ENCODE data around the gene HAPSTR1. TPM values are rescaled to one million over a fixed set of nuclear protein-coding genes. Genes with fewer than 3 reads are reported as not detected.
"Not testable (repeated sequence)": the region's sequence is repeated elsewhere in the genome, so short reads cannot be mapped to it uniquely, and the experiment has no call there.

HAPSTR1 gene
- total RNA-seq, 1 donor from 2014 or later = 143 TPM

- H3K4me1 Mint-ChIP-seq (ENCODE audit: low read depth, unreplicated experiment) = no peaks in the 10 kb centered on the region
- DNase-seq = no peak
- H3K9me3 Mint-ChIP-seq (ENCODE audit: unreplicated experiment) = no peaks in the 10 kb centered on the region
- no peaks in the 10 kb centered on the region for H3K27me3 Mint-ChIP-seq (ENCODE audit: unreplicated experiment)
- no peaks in the 10 kb centered on the region for H3K36me3 Mint-ChIP-seq (ENCODE audit: unreplicated experiment)
- H3K27ac Mint-ChIP-seq (ENCODE audit: unreplicated experiment) = no peak overlapping the region
- no peak for TF ChIP-seq CTCF (IDR thresholded peaks at IDR 0.05; ENCODE audit: partially characterized antibody, unreplicated experiment)
- H3K4me3 Mint-ChIP-seq (ENCODE audit: unreplicated experiment) = no peak overlapping the region
Measured at GRCh38 chr16:9070254-9070653, 21.2 kb upstream of the HAPSTR1 start.

GRCh38 chr16:9071377-9071776 is 20.1 kb upstream of the HAPSTR1 start:
- H3K4me1 Mint-ChIP-seq (ENCODE audit: low read depth, unreplicated experiment) = no peaks in the 10 kb centered on the region
- H3K9me3 Mint-ChIP-seq (ENCODE audit: unreplicated experiment) = no peaks in the 10 kb centered on the region
- H3K4me3 Mint-ChIP-seq (ENCODE audit: unreplicated experiment) = no peak overlapping the region
- no peaks in the 10 kb centered on the region for H3K27me3 Mint-ChIP-seq (ENCODE audit: unreplicated experiment)
- no peaks in the 10 kb centered on the region for H3K36me3 Mint-ChIP-seq (ENCODE audit: unreplicated experiment)
- no peak for TF ChIP-seq CTCF (IDR thresholded peaks at IDR 0.05; ENCODE audit: partially characterized antibody, unreplicated experiment)
- H3K27ac Mint-ChIP-seq (ENCODE audit: unreplicated experiment) = no peak overlapping the region
- DNase-seq = no peak

GRCh38 chr16:9072806-9073341 is 18.6 kb upstream of the HAPSTR1 start:
- no peak overlapping the region for H3K4me3 Mint-ChIP-seq (ENCODE audit: unreplicated experiment)
- H3K36me3 Mint-ChIP-seq (ENCODE audit: unreplicated experiment) = no peaks in the 10 kb centered on the region
- no peaks in the 10 kb centered on the region for H3K27me3 Mint-ChIP-seq (ENCODE audit: unreplicated experiment)
- H3K4me1 Mint-ChIP-seq (ENCODE audit: low read depth, unreplicated experiment) = no peaks in the 10 kb centered on the region
- H3K27ac Mint-ChIP-seq (ENCODE audit: unreplicated experiment) = no peak overlapping the region
- DNase-seq = no peak
- no peaks in the 10 kb centered on the region for H3K9me3 Mint-ChIP-seq (ENCODE audit: unreplicated experiment)
- no peak for TF ChIP-seq CTCF (IDR thresholded peaks at IDR 0.05; ENCODE audit: partially characterized antibody, unreplicated experiment)

GRCh38 chr16:9075299-9076071 is 16.0 kb upstream of the HAPSTR1 start:
- TF ChIP-seq CTCF (IDR thresholded peaks at IDR 0.05; ENCODE audit: partially characterized antibody, unreplicated experiment) = no peak
- H3K27me3 Mint-ChIP-seq (ENCODE audit: unreplicated experiment) = no peaks in the 10 kb centered on the region
- H3K27ac Mint-ChIP-seq (ENCODE audit: unreplicated experiment) = no peak overlapping the region
- no peak for DNase-seq
- no peaks in the 10 kb centered on the region for H3K4me1 Mint-ChIP-seq (ENCODE audit: low read depth, unreplicated experiment)
- H3K4me3 Mint-ChIP-seq (ENCODE audit: unreplicated experiment) = no peak overlapping the region
- H3K9me3 Mint-ChIP-seq (ENCODE audit: unreplicated experiment) = no peaks in the 10 kb centered on the region
- no peaks in the 10 kb centered on the region for H3K36me3 Mint-ChIP-seq (ENCODE audit: unreplicated experiment)

- TF ChIP-seq CTCF (IDR thresholded peaks at IDR 0.05; ENCODE audit: partially characterized antibody, unreplicated experiment) = no peak
- no peaks in the 10 kb centered on the region for H3K9me3 Mint-ChIP-seq (ENCODE audit: unreplicated experiment)
- H3K4me3 Mint-ChIP-seq (ENCODE audit: unreplicated experiment) = no peak overlapping the region
- no peaks in the 10 kb centered on the region for H3K36me3 Mint-ChIP-seq (ENCODE audit: unreplicated experiment)
- no peaks in the 10 kb centered on the region for H3K27me3 Mint-ChIP-seq (ENCODE audit: unreplicated experiment)
- H3K4me1 Mint-ChIP-seq (ENCODE audit: low read depth, unreplicated experiment) = no peaks in the 10 kb centered on the region
- DNase-seq = no peak
- H3K27ac Mint-ChIP-seq (ENCODE audit: unreplicated experiment) = no peak overlapping the region
Measured at GRCh38 chr16:9077091-9077809, 14.2 kb upstream of the HAPSTR1 start.

GRCh38 chr16:9078467-9079429 is 12.7 kb upstream of the HAPSTR1 start:
- not testable (repeated sequence) for H3K4me1 Mint-ChIP-seq (ENCODE audit: low read depth, unreplicated experiment); H3K36me3 Mint-ChIP-seq (ENCODE audit: unreplicated experiment); H3K27me3 Mint-ChIP-seq (ENCODE audit: unreplicated experiment); H3K9me3 Mint-ChIP-seq (ENCODE audit: unreplicated experiment); DNase-seq; H3K4me3 Mint-ChIP-seq (ENCODE audit: unreplicated experiment)
- H3K27ac Mint-ChIP-seq (ENCODE audit: unreplicated experiment) = peak overlapping the region; percentile 59

All from glutamatergic neuron (in vitro differentiated cells).